Large intestine (tissue), 3 donors: ENCODE measurements around the gene ITPRIP. TPM values are rescaled to one million over a fixed set of nuclear protein-coding genes. Genes with fewer than 3 reads are reported as not detected.

ENCODE experiments used
- DNase-seq, 2 donors: peaks; one replicate each; pipeline versions ENCODE4 v3.0.0 to v3.0.0-alpha.2; 2013
- H3K27ac ChIP-seq: one replicate; pipeline ENCODE4 v1.5.1; 2013; ENCODE audit warnings: low read length
- H3K27me3 ChIP-seq: 2 replicates; pipeline ENCODE4 v1.6.1; 2013; ENCODE audit warnings: low read length; ENCODE audit not compliant: control insufficient read depth, insufficient read depth
- H3K36me3 ChIP-seq: 2 replicates; pipeline ENCODE4 v1.6.1; 2013; ENCODE audit warnings: low read length; ENCODE audit not compliant: control insufficient read depth, insufficient read depth
- H3K4me1 ChIP-seq: one replicate; pipeline ENCODE4 v1.6.1; 2013; ENCODE audit warnings: low read length; ENCODE audit not compliant: control insufficient read depth, insufficient read depth
- H3K4me3 ChIP-seq: one replicate; pipeline ENCODE4 v1.5.1; 2013; ENCODE audit warnings: low read length
- H3K9me3 ChIP-seq: one replicate; pipeline ENCODE4 v1.6.1; 2013; ENCODE audit warnings: mild to moderate bottlenecking, low read depth, low read length, moderate library complexity; ENCODE audit not compliant: control insufficient read depth
- WGBS: methylation state at CpG from one replicate; pipeline ENCODE4 v1.1.5; 2013; ENCODE audit warnings: low lambda C conversion rate; ENCODE audit not compliant: insufficient coverage; 5-methylcytosine and 5-hydroxymethylcytosine counted together
- polyA plus RNA-seq: library from polyadenylated mRNA; unstranded; fragments of 120-200 nt; gene quantifications from one replicate; pipeline ENCODE4 v1.2.1, GENCODE V29; 2013

The ITPRIP gene
- polyA plus RNA-seq, 1 donor = 4.4 TPM

- no CpG with 5 or more reads among the region's 1 CpG for WGBS
- Histone ChIP-seq H3K9me3 (no peaks in the 10 kb centered on the region), H3K4me3 (no peak overlapping the region), H3K27ac (no peak overlapping the region), H3K4me1 (peaks cover 15% of the 10 kb centered on the region), H3K36me3 (no peaks in the 10 kb centered on the region), H3K27me3 (no peaks in the 10 kb centered on the region)
- DNase-seq = no peak
Observed at GRCh38 chr10:104344219-104344618, 6.0 kb upstream of the ITPRIP start.

GRCh38 chr10:104342941-104343411, 4.7 kb upstream of the ITPRIP start:
- peaks cover 18% of the 10 kb centered on the region for H3K4me1 ChIP-seq
- H3K9me3 ChIP-seq = no peaks in the 10 kb centered on the region
- no peak overlapping the region for H3K4me3 ChIP-seq
- no peak for DNase-seq
- WGBS = no CpG with 5 or more reads among the region's 3 CpGs
- H3K27me3 ChIP-seq = no peaks in the 10 kb centered on the region
- no peak overlapping the region for H3K27ac ChIP-seq
- no peaks in the 10 kb centered on the region for H3K36me3 ChIP-seq

- no CpG with 5 or more reads among the region's 4 CpGs for WGBS
- H3K9me3 ChIP-seq = no peaks in the 10 kb centered on the region
- H3K4me1 ChIP-seq = peaks cover 25% of the 10 kb centered on the region
- peak overlapping the region; percentile 84 for H3K27ac ChIP-seq
- no peak overlapping the region for H3K4me3 ChIP-seq
- no peaks in the 10 kb centered on the region for H3K27me3 ChIP-seq
- no peak for DNase-seq
- H3K36me3 ChIP-seq = no peaks in the 10 kb centered on the region
Observed at GRCh38 chr10:104340641-104341040, 2.4 kb upstream of the ITPRIP start.

GRCh38 chr10:104340111-104340526, 1.9 kb upstream of the ITPRIP start:
- 0% methylated on average over 1 of the region's 4 CpGs for WGBS
- peak in 1 of 2 donors; percentile 75 for DNase-seq
- Histone ChIP-seq H3K9me3 (no peaks in the 10 kb centered on the region), H3K27ac (peak overlapping the region; percentile 84), H3K36me3 (no peaks in the 10 kb centered on the region), H3K4me3 (no peak overlapping the region), H3K4me1 (peaks cover 25% of the 10 kb centered on the region), H3K27me3 (no peaks in the 10 kb centered on the region)

GRCh38 chr10:104339469-104340110, 1.3 kb upstream of the ITPRIP start:
- 10% methylated on average over 2 of the region's 11 CpGs for WGBS
- DNase-seq = peak; percentile 51 to 72
- Histone ChIP-seq H3K4me1 (peaks cover 25% of the 10 kb centered on the region), H3K9me3 (no peaks in the 10 kb centered on the region), H3K4me3 (peak overlapping the region; percentile 83), H3K27ac (peak overlapping the region; percentile 84), H3K27me3 (no peaks in the 10 kb centered on the region), H3K36me3 (no peaks in the 10 kb centered on the region)

GRCh38 chr10:104337521-104337984, 712 bp downstream of the ITPRIP start:
- no peak for DNase-seq
- Histone ChIP-seq H3K4me1 (peaks cover 25% of the 10 kb centered on the region), H3K27ac (peak overlapping the region; percentile 84), H3K9me3 (no peaks in the 10 kb centered on the region), H3K4me3 (peak overlapping the region; percentile 83), H3K36me3 (no peaks in the 10 kb centered on the region), H3K27me3 (no peaks in the 10 kb centered on the region)
- WGBS = no CpG with 5 or more reads among the region's 23 CpGs

GRCh38 chr10:104336821-104337467, 1.3 kb downstream of the ITPRIP start:
- no peaks in the 10 kb centered on the region for H3K27me3 ChIP-seq
- H3K4me3 ChIP-seq = peak overlapping the region; percentile 83
- DNase-seq = peak in 1 of 2 donors; percentile 29
- no peaks in the 10 kb centered on the region for H3K9me3 ChIP-seq
- WGBS = 0% methylated on average over 1 of the region's 12 CpGs
- H3K36me3 ChIP-seq = no peaks in the 10 kb centered on the region
- peak overlapping the region; percentile 84 for H3K27ac ChIP-seq
- H3K4me1 ChIP-seq = peaks cover 29% of the 10 kb centered on the region

GRCh38 chr10:104334965-104335650, 3.2 kb downstream of the ITPRIP start:
- Histone ChIP-seq H3K27me3 (no peaks in the 10 kb centered on the region), H3K4me3 (no peak overlapping the region), H3K4me1 (peaks cover 41% of the 10 kb centered on the region), H3K27ac (no peak overlapping the region), H3K36me3 (no peaks in the 10 kb centered on the region), H3K9me3 (no peaks in the 10 kb centered on the region)
- no peak for DNase-seq
- WGBS = 83% methylated on average over 3 of the region's 13 CpGs

GRCh38 chr10:104334561-104334960, 3.7 kb downstream of the ITPRIP start:
- DNase-seq = no peak
- Histone ChIP-seq H3K4me1 (peaks cover 42% of the 10 kb centered on the region), H3K36me3 (no peaks in the 10 kb centered on the region), H3K27ac (no peak overlapping the region), H3K9me3 (no peaks in the 10 kb centered on the region), H3K27me3 (no peaks in the 10 kb centered on the region), H3K4me3 (no peak overlapping the region)
- no CpG with 5 or more reads among the region's 6 CpGs for WGBS

GRCh38 chr10:104333728-104334373, 4.4 kb downstream of the ITPRIP start:
- no peak for DNase-seq
- Histone ChIP-seq H3K9me3 (no peaks in the 10 kb centered on the region), H3K27me3 (no peaks in the 10 kb centered on the region), H3K27ac (no peak overlapping the region), H3K4me3 (no peak overlapping the region), H3K4me1 (peaks cover 42% of the 10 kb centered on the region), H3K36me3 (no peaks in the 10 kb centered on the region)
- no CpG with 5 or more reads among the region's 15 CpGs for WGBS
